T-cell (primary cell): ENCODE data around the gene NEK11. TPM values are rescaled to one million over a fixed set of nuclear protein-coding genes. Genes with fewer than 3 reads are reported as not detected.
"Not testable (repeated sequence)": the region's sequence is repeated elsewhere in the genome, so short reads cannot be mapped to it uniquely, and the experiment has no call there.

Experiments
- ATAC-seq, 4 experiments: fragments of 200-7000 bp in 3 of 4; fragments of 150-1000 bp in 1 of 4; cut with Tn5 transposase; replicated peaks in 1 of 4; 1 replicate in 3 of 4; 2 replicates in 1 of 4; pipeline ENCODE4 v1.10.0; 2021; ENCODE audit warnings: moderate library complexity in 3 of 4, mild to moderate bottlenecking in 2 of 4, moderate number of reproducible peaks in 1 of 4
- CTCF ChIA-PET, 2 donors: fragments of 300-600 bp; sonication (Branson Sonifier 250); formaldehyde crosslinking; loops; one replicate each; lab custom pipeline; 2022; ENCODE audit warnings: antibody characterized with exemption in 2 of 2; lab: Charles Lee
- POLR2A ChIA-PET, 2 donors: fragments of 300-600 bp; sonication (Branson Sonifier 250); formaldehyde crosslinking; loops; one replicate each; lab custom pipeline; 2022; ENCODE audit warnings: antibody characterized with exemption in 2 of 2; lab: Charles Lee
- DNase-seq, 35 experiments: peaks; one replicate each; pipeline versions ENCODE4 v3.0.0 to v3.0.0-alpha.2; 2013 to 2023
- H3K27ac ChIP-seq: one replicate; pipeline ENCODE4 v1.5.1; 2013; ENCODE audit warnings: low read length
- H3K27me3 ChIP-seq, 2 experiments: replicated peaks in 1 of 2; 1 replicate in 1 of 2; 2 replicates in 1 of 2; pipeline versions ENCODE4 v1.6.1 to v1.7.0; 2013; ENCODE audit warnings: low read length in 1 of 2, mixed read lengths in 1 of 2; ENCODE audit not compliant: control insufficient read depth in 2 of 2, insufficient read depth in 2 of 2; ENCODE audit errors: extremely low read depth in 1 of 2
- H3K36me3 ChIP-seq, 2 donors: 1 replicate in 1 of 2; 2 replicates in 1 of 2; pipeline versions ENCODE4 v1.6.1 to v1.7.0; 2013; ENCODE audit warnings: low read length in 1 of 2; ENCODE audit not compliant: control insufficient read depth in 2 of 2, insufficient read depth in 1 of 2; ENCODE audit errors: extremely low read depth in 1 of 2
- H3K4me1 ChIP-seq, 2 experiments: 1 replicate in 1 of 2; 2 replicates in 1 of 2; pipeline versions ENCODE4 v1.6.1 to v1.7.0; 2013; ENCODE audit warnings: low read length in 2 of 2, mixed read lengths in 1 of 2; ENCODE audit not compliant: insufficient read depth in 2 of 2, control insufficient read depth in 1 of 2; ENCODE audit errors: extremely low read depth in 1 of 2
- H3K4me3 ChIP-seq, 2 donors: 1 replicate in 1 of 2; 2 replicates in 1 of 2; pipeline versions ENCODE4 v1.5.1 to v1.7.0; 2013; ENCODE audit warnings: mild to moderate bottlenecking in 2 of 2, low read length in 1 of 2, moderate library complexity in 1 of 2; ENCODE audit not compliant: control insufficient read depth in 1 of 2; ENCODE audit errors: extremely low read depth in 1 of 2
- H3K9me3 ChIP-seq: 2 replicates; pipeline ENCODE4 v1.7.0; 2013
- H3K27ac Mint-ChIP-seq, 2 donors: one replicate each; pipeline ENCODE4 v1.8.0; 2020 to 2021; ENCODE audit warnings: mild to moderate bottlenecking in 2 of 2, mixed read lengths in 2 of 2
- H3K27me3 Mint-ChIP-seq, 2 donors: one replicate each; pipeline ENCODE4 v1.8.0; 2021 to 2022; ENCODE audit warnings: mixed read lengths in 2 of 2
- H3K36me3 Mint-ChIP-seq: one replicate; pipeline ENCODE4 v1.8.0; 2021; ENCODE audit warnings: mixed read lengths
- H3K4me1 Mint-ChIP-seq, 3 donors: one replicate each; pipeline ENCODE4 v1.8.0; 2020 to 2022; ENCODE audit warnings: mixed read lengths in 3 of 3, mild to moderate bottlenecking in 1 of 3
- H3K4me3 Mint-ChIP-seq, 3 donors: one replicate each; pipeline ENCODE4 v1.8.0; 2020 to 2022; ENCODE audit warnings: mild to moderate bottlenecking in 3 of 3, mixed read lengths in 3 of 3, moderate library complexity in 3 of 3
- H3K9me3 Mint-ChIP-seq, 3 donors: one replicate each; pipeline ENCODE4 v1.8.0; 2020 to 2022; ENCODE audit warnings: mixed read lengths in 3 of 3
- WGBS: methylation state at CpG from one replicate; pipeline ENCODE4 v1.1.5; 2013; ENCODE audit warnings: missing lambda C conversion rate; ENCODE audit not compliant: insufficient coverage; 5-methylcytosine and 5-hydroxymethylcytosine counted together
- total RNA-seq, 35 experiments: library from RNA in 6 of 35; stranded (reverse) in 6 of 35; fragments of 120-200 nt in 1 of 35; gene quantifications; one replicate each; pipeline versions ENCODE4 v1.2.1 to v1.2.4 and lab custom pipeline; 2013 to 2026

The NEK11 gene
- total RNA-seq, 5 donors from 2014 or later (not counting 1 experiment from before 2014, with no cell fraction given), result 3.8 to 6.5 (median 4.5) TPM

- POLR2A ChIA-PET, H3K4me1 ChIP-seq, H3K4me3 ChIP-seq, H3K27ac ChIP-seq, H3K36me3 Mint-ChIP-seq, H3K9me3 Mint-ChIP-seq, H3K27ac Mint-ChIP-seq, H3K36me3 ChIP-seq, H3K9me3 ChIP-seq, CTCF ChIA-PET: not testable (repeated sequence)
- ATAC-seq (peak in 2 of 4 experiments; percentile 19 to 24), DNase-seq (peak in 1 of 35 experiments; percentile 17)
- peaks cover 0 to 29% of the 10 kb centered on the region in 2 experiments for H3K27me3 ChIP-seq
- Mint-ChIP-seq H3K4me1 (peaks cover 12 to 16% (median 14%) of the 10 kb centered on the region in 3 donors), H3K4me3 (peak overlapping the region in 1 of 3 donors; percentile 60), H3K27me3 (peaks cover 54 to 55% of the 10 kb centered on the region in 2 donors)
- 57% methylated on average over 7 of the region's 7 CpGs for WGBS
Observed at GRCh38 chr3:131361066-131361463, 334.4 kb downstream of the NEK11 start.

- ChIA-PET CTCF (no interaction called here), POLR2A (no interaction called here)
- Mint-ChIP-seq H3K4me3 (peak overlapping the region; percentile 53 to 60 (median 55)), H3K27me3 (peaks cover 49 to 52% of the 10 kb centered on the region in 2 donors), H3K4me1 (peaks cover 12 to 16% (median 14%) of the 10 kb centered on the region in 3 donors), H3K27ac (peak overlapping the region in 1 of 2 donors; percentile 29), H3K9me3 (peaks cover 0 to 4% (median 3%) of the 10 kb centered on the region in 3 donors), H3K36me3 (no peaks in the 10 kb centered on the region)
- Histone ChIP-seq H3K27ac (no peak overlapping the region), H3K4me3 (peak overlapping the region in 1 of 2 donors; percentile 32), H3K27me3 (peaks cover 0 to 29% of the 10 kb centered on the region in 2 experiments), H3K9me3 (no peaks in the 10 kb centered on the region), H3K36me3 (no peaks in the 10 kb centered on the region), H3K4me1 (peaks cover 0 to 3% of the 10 kb centered on the region in 2 experiments)
- DNase-seq (peak in 3 of 35 experiments; percentile 7 to 45 (median 15)), ATAC-seq (peak; percentile 27 to 49 (median 34))
- 16% methylated on average over 64 of the region's 64 CpGs for WGBS
Observed at GRCh38 chr3:131361464-131362421, 335.1 kb downstream of the NEK11 start.

GRCh38 chr3:131363275-131363674 is 336.6 kb downstream of the NEK11 start:
- no peak overlapping the region for H3K27ac Mint-ChIP-seq
- H3K4me3 ChIP-seq, result no peak overlapping the region
- H3K36me3 Mint-ChIP-seq, result no peaks in the 10 kb centered on the region
- peaks cover 0 to 3% of the 10 kb centered on the region in 2 experiments for H3K4me1 ChIP-seq
- ATAC-seq (no peak), DNase-seq (no peak)
- no peaks in the 10 kb centered on the region for H3K9me3 ChIP-seq
- WGBS, result 38% methylated on average over 1 of the region's 3 CpGs
- H3K27ac ChIP-seq, result no peak overlapping the region
- peaks cover 0 to 27% of the 10 kb centered on the region in 2 experiments for H3K27me3 ChIP-seq
- POLR2A ChIA-PET, result interaction anchor here in 1 of 2 donors (0.6 kb wide), 1 partner anchor 1295 kb away, joined by 3 read pairs; no protein-coding TSS in a partner anchor
- H3K4me3 Mint-ChIP-seq, result no peak overlapping the region
- peaks cover 12 to 16% (median 14%) of the 10 kb centered on the region in 3 donors for H3K4me1 Mint-ChIP-seq
- peaks cover 47 to 52% of the 10 kb centered on the region in 2 donors for H3K27me3 Mint-ChIP-seq
- peaks cover 0 to 7% (median 3%) of the 10 kb centered on the region in 3 donors for H3K9me3 Mint-ChIP-seq
- CTCF ChIA-PET, result no interaction called here
- H3K36me3 ChIP-seq, result no peaks in the 10 kb centered on the region

- WGBS, result 58% methylated on average over 3 of the region's 10 CpGs
- peak in 1 of 35 experiments; percentile 3 for DNase-seq
- no peak overlapping the region for H3K27ac ChIP-seq
- H3K4me3 Mint-ChIP-seq, result no peak overlapping the region
- ChIA-PET POLR2A (no interaction called here), CTCF (no interaction called here)
- peaks cover 0 to 5% (median 5%) of the 10 kb centered on the region in 3 donors for H3K4me1 Mint-ChIP-seq
- ATAC-seq, result no peak
- peaks cover 10% of the 10 kb centered on the region for H3K36me3 Mint-ChIP-seq
- peak overlapping the region in 1 of 2 donors; percentile 11 for H3K27ac Mint-ChIP-seq
- H3K27me3 ChIP-seq, result no peaks in the 10 kb centered on the region
- no peaks in the 10 kb centered on the region for H3K9me3 ChIP-seq
- peaks cover 0 to 3% of the 10 kb centered on the region in 2 donors for H3K36me3 ChIP-seq
- peaks cover 0 to 4% of the 10 kb centered on the region in 2 donors for H3K27me3 Mint-ChIP-seq
- H3K9me3 Mint-ChIP-seq, result peaks cover 0 to 3% (median 0%) of the 10 kb centered on the region in 3 donors
- H3K4me1 ChIP-seq, result no peaks in the 10 kb centered on the region
- H3K4me3 ChIP-seq, result no peak overlapping the region
Observed at GRCh38 chr3:131370935-131371687, 344.4 kb downstream of the NEK11 start.

- Histone ChIP-seq H3K27ac (no peak overlapping the region), H3K4me3 (no peak overlapping the region), H3K4me1 (no peaks in the 10 kb centered on the region), H3K36me3 (peaks cover 0 to 3% of the 10 kb centered on the region in 2 donors), H3K27me3 (no peaks in the 10 kb centered on the region), H3K9me3 (no peaks in the 10 kb centered on the region)
- Mint-ChIP-seq H3K36me3 (peaks cover 10% of the 10 kb centered on the region), H3K27ac (peak overlapping the region in 1 of 2 donors; percentile 11), H3K4me3 (no peak overlapping the region), H3K9me3 (peaks cover 0 to 3% (median 0%) of the 10 kb centered on the region in 3 donors), H3K4me1 (peaks cover 0 to 5% (median 5%) of the 10 kb centered on the region in 3 donors), H3K27me3 (peaks cover 0 to 4% of the 10 kb centered on the region in 2 donors)
- ChIA-PET CTCF (no interaction called here), POLR2A (no interaction called here)
- 100% methylated on average over 1 of the region's 2 CpGs for WGBS
- ATAC-seq, result no peak
- no peak for DNase-seq
Observed at GRCh38 chr3:131371688-131372066, 345.0 kb downstream of the NEK11 start.

GRCh38 chr3:131374741-131375140 is 348.1 kb downstream of the NEK11 start:
- Histone ChIP-seq H3K27me3 (no peaks in the 10 kb centered on the region), H3K9me3 (no peaks in the 10 kb centered on the region), H3K4me1 (no peaks in the 10 kb centered on the region), H3K36me3 (peaks cover 0 to 3% of the 10 kb centered on the region in 2 donors), H3K4me3 (no peak overlapping the region), H3K27ac (no peak overlapping the region)
- Mint-ChIP-seq H3K9me3 (no peaks in the 10 kb centered on the region), H3K36me3 (peaks cover 13% of the 10 kb centered on the region), H3K27ac (no peak overlapping the region), H3K4me3 (no peak overlapping the region), H3K27me3 (no peaks in the 10 kb centered on the region), H3K4me1 (peaks cover 2 to 17% (median 10%) of the 10 kb centered on the region in 3 donors)
- DNase-seq, result no peak
- ChIA-PET CTCF (no interaction called here), POLR2A (no interaction called here)
- no CpG with 5 or more reads among the region's 2 CpGs for WGBS
- no peak for ATAC-seq
